M059J (cell line): Measurements from ENCODE around the gene TNFRSF19. TPM values are rescaled to one million over a fixed set of nuclear protein-coding genes. Genes with fewer than 3 reads are reported as not detected.
"Not testable (repeated sequence)": the region's sequence is repeated elsewhere in the genome, so short reads cannot be mapped to it uniquely, and the experiment has no call there.

Source experiments
- DNase-seq: peaks from one replicate; pipeline ENCODE4 v3.0.0-alpha.2; 2012; ENCODE audit warnings: low read depth
- total RNA-seq: library from RNA; depleted of rRNA; stranded (reverse); fragments of >200 nt; shearing (Covaris generic); gene quantifications from 2 replicates; pipeline ENCODE4 v1.2.3, GENCODE V29; 2014

The TNFRSF19 gene
- total RNA-seq, 1 experiment from 2014 or later, result 54.8 TPM

- no peak for DNase-seq
Observed at GRCh38 chr13:23654111-23655110, 84.2 kb downstream of the TNFRSF19 start.

- no peak for DNase-seq
Observed at GRCh38 chr13:23655321-23655720, 85.1 kb downstream of the TNFRSF19 start.

GRCh38 chr13:23656637-23657371 is 86.6 kb downstream of the TNFRSF19 start:
- DNase-seq, result no peak

GRCh38 chr13:23658929-23659541 is 88.8 kb downstream of the TNFRSF19 start:
- no peak for DNase-seq

GRCh38 chr13:23660249-23660648 is 90.0 kb downstream of the TNFRSF19 start:
- DNase-seq, result no peak

GRCh38 chr13:23666582-23666981 is 96.4 kb downstream of the TNFRSF19 start:
- DNase-seq, result no peak

- no peak for DNase-seq
Observed at GRCh38 chr13:23667750-23668149, 97.5 kb downstream of the TNFRSF19 start.

- no peak for DNase-seq
Observed at GRCh38 chr13:23668562-23668961, 98.3 kb downstream of the TNFRSF19 start.

- DNase-seq, result no peak
Observed at GRCh38 chr13:23670793-23671192, 100.6 kb downstream of the TNFRSF19 start.

GRCh38 chr13:23671377-23671776 is 101.2 kb downstream of the TNFRSF19 start:
- DNase-seq, result no peak

GRCh38 chr13:23671897-23672296 is 101.7 kb downstream of the TNFRSF19 start:
- no peak for DNase-seq

GRCh38 chr13:23672616-23673015 is 102.4 kb downstream of the TNFRSF19 start:
- DNase-seq, result no peak

GRCh38 chr13:23673354-23673753 is 103.1 kb downstream of the TNFRSF19 start:
- DNase-seq, result peak; percentile 71

GRCh38 chr13:23673867-23674605 is 103.8 kb downstream of the TNFRSF19 start:
- DNase-seq, result no peak

- DNase-seq, result peak; percentile 50
Observed at GRCh38 chr13:23674795-23675640, 104.8 kb downstream of the TNFRSF19 start.

- DNase-seq, result not testable (repeated sequence)
Observed at GRCh38 chr13:23677679-23678288, 107.6 kb downstream of the TNFRSF19 start.

GRCh38 chr13:23678795-23679194 is 108.6 kb downstream of the TNFRSF19 start:
- peak; percentile 30 for DNase-seq

GRCh38 chr13:23679220-23679619 is 109.0 kb downstream of the TNFRSF19 start:
- peak; percentile 77 for DNase-seq

- no peak for DNase-seq
Observed at GRCh38 chr13:23680845-23681669, 110.8 kb downstream of the TNFRSF19 start.
